Measurements from ENCODE around the gene AK9.

Gene AK9

GRCh38 chr6:109695468-109695867 is 4.5 kb upstream of the AK9 start:
- no peak for DNase-seq (ENCODE audit: low read depth in 2 of 2)

- no peak for DNase-seq (ENCODE audit: low read depth in 2 of 2)
Observed at GRCh38 chr6:109693111-109693510, 2.1 kb upstream of the AK9 start.

GRCh38 chr6:109690373-109690736 is 647 bp downstream of the AK9 start:
- DNase-seq (ENCODE audit: low read depth in 2 of 2) = peak; percentile 56 to 58

GRCh38 chr6:109687271-109687761 is 3.7 kb downstream of the AK9 start:
- DNase-seq (ENCODE audit: low read depth in 2 of 2) = no peak

GRCh38 chr6:109686566-109687265 is 4.3 kb downstream of the AK9 start:
- DNase-seq (ENCODE audit: low read depth in 2 of 2) = no peak

GRCh38 chr6:109678661-109679505 is 12.1 kb downstream of the AK9 start:
- peak in 1 of 2 donors; percentile 14 for DNase-seq (ENCODE audit: low read depth in 2 of 2)

- no peak for DNase-seq (ENCODE audit: low read depth in 2 of 2)
Observed at GRCh38 chr6:109678240-109678639, 12.8 kb downstream of the AK9 start.

- no peak for DNase-seq (ENCODE audit: low read depth in 2 of 2)
Observed at GRCh38 chr6:109676724-109677123, 14.3 kb downstream of the AK9 start.

GRCh38 chr6:109672839-109673238 is 18.2 kb downstream of the AK9 start:
- DNase-seq (ENCODE audit: low read depth in 2 of 2) = no peak

GRCh38 chr6:109672175-109672574 is 18.8 kb downstream of the AK9 start:
- no peak for DNase-seq (ENCODE audit: low read depth in 2 of 2)

GRCh38 chr6:109671733-109672132 is 19.3 kb downstream of the AK9 start:
- DNase-seq (ENCODE audit: low read depth in 2 of 2) = no peak

- no peak for DNase-seq (ENCODE audit: low read depth in 2 of 2)
Observed at GRCh38 chr6:109669811-109670210, 21.2 kb downstream of the AK9 start.

- no peak for DNase-seq (ENCODE audit: low read depth in 2 of 2)
Observed at GRCh38 chr6:109662192-109662591, 28.8 kb downstream of the AK9 start.

- no peak for DNase-seq (ENCODE audit: low read depth in 2 of 2)
Observed at GRCh38 chr6:109660526-109661320, 30.3 kb downstream of the AK9 start.

- no peak for DNase-seq (ENCODE audit: low read depth in 2 of 2)
Observed at GRCh38 chr6:109655761-109656262, 35.2 kb downstream of the AK9 start.

GRCh38 chr6:109653264-109653663 is 37.7 kb downstream of the AK9 start:
- no peak for DNase-seq (ENCODE audit: low read depth in 2 of 2)

GRCh38 chr6:109644131-109644530 is 46.9 kb downstream of the AK9 start:
- DNase-seq (ENCODE audit: low read depth in 2 of 2) = no peak

GRCh38 chr6:109632405-109632804 is 58.6 kb downstream of the AK9 start:
- no peak for DNase-seq (ENCODE audit: low read depth in 2 of 2)

- DNase-seq (ENCODE audit: low read depth in 2 of 2) = no peak
Observed at GRCh38 chr6:109631403-109631802, 59.6 kb downstream of the AK9 start.

GRCh38 chr6:109628158-109629000 is 62.6 kb downstream of the AK9 start:
- no peak for DNase-seq (ENCODE audit: low read depth in 2 of 2)

- no peak for DNase-seq (ENCODE audit: low read depth in 2 of 2)
Observed at GRCh38 chr6:109626311-109626710, 64.7 kb downstream of the AK9 start.

Measured in stimulated activated CD4-positive, alpha-beta T cell treated with anti-CD3 and anti-CD28 coated beads, Interleukin-4, amount 100 ng/mL, for 48 hours (primary cell).